ENCODE results near the gene SLIT1.

DNA sequence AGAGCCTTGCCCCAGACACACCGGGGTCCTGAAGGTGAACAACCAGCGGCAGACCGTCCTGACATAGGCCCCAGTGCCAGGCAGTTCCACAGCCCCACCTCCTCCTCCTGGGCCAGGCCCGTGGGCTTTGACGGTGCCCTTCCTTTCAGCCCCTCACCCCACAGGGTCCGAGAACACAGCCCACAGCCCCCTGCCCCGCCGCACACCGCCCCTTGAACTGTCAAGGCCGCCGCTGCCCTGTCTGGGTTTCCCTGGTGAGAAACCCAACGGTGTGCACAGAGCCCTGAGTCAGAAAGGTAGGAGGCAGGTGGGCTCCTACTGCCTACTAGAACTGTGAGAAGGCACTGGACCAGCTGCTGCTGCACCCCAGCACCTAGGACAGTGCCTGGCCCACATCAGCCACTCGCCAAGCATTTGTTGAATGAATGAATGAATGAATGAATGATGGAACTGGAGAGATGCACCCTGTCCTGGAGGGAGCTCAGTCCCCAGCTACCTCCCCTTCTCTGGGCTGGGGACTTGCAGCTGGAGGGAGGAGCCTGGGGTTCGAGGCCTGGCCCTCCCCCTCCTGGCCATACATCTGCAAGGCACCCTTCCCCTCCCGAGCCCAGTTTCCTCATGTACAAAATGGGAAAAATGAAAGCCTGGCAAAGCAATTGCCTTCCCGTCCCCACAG is 117.9 kb downstream of the SLIT1 start:
- TF ChIP-seq CTCF (IDR thresholded peaks at IDR 0.05) (no peak), POLR2A (IDR thresholded peaks at IDR 0.05) (no peak)

Data from uterus (tissue), 2 donors.